K562 (cell line): ENCODE data around the gene TEX52. TPM values are rescaled to one million over a fixed set of nuclear protein-coding genes. Genes with fewer than 3 reads are reported as not detected.

Experiments
- GABPB1 ChIP-seq: sonication (generic); formaldehyde crosslinking; IDR thresholded peaks from 2 replicates; pipeline ENCODE4 v1.8.0; 2022; ENCODE audit warnings: mild to moderate bottlenecking, missing genetic modification reagents
- GMEB1 ChIP-seq: fragments of 250-450 bp; sonication (Bioruptor Pico); IDR thresholded peaks from 2 replicates; pipeline ENCODE4 v1.4.0; 2020; ENCODE audit warnings: mild to moderate bottlenecking
- KDM5B ChIP-seq: fragments of 200-600 bp; sonication (generic); IDR thresholded peaks from 2 replicates; pipeline ENCODE4 v1.6.1; 2012; ENCODE audit warnings: low read depth, mild to moderate bottlenecking, moderate library complexity, low read length, control low read depth, inconsistent platforms; ENCODE audit not compliant: insufficient replicate concordance
- LEF1 ChIP-seq: fragments of 450-650 bp; IDR thresholded peaks from 2 replicates; pipeline ENCODE4 v1.6.1; 2016; ENCODE audit warnings: mild to moderate bottlenecking
- MEF2D ChIP-seq: conservative IDR thresholded peaks from 2 replicates; pipeline ENCODE4 v1.6.1; 2016; ENCODE audit warnings: low read depth, missing genetic modification characterization, missing compliant biosample characterization
- PHF21A ChIP-seq: fragments of 450-650 bp; IDR thresholded peaks from 2 replicates; pipeline ENCODE4 v1.6.1; 2017; ENCODE audit warnings: low read depth, borderline replicate concordance
- RAD51 ChIP-seq: fragments of 450-650 bp; IDR thresholded peaks from 2 replicates; pipeline ENCODE4 v1.7.1; 2016; ENCODE audit warnings: low read depth, mild to moderate bottlenecking, borderline replicate concordance
- ZNF24 ChIP-seq: fragments of 450-650 bp; IDR thresholded peaks from 2 replicates; pipeline ENCODE4 v1.6.1; 2016
- ZNF263 ChIP-seq: sonication (generic); formaldehyde crosslinking; IDR thresholded peaks from 2 replicates; pipeline ENCODE4 v1.8.0; 2022; ENCODE audit warnings: mild to moderate bottlenecking, missing genetic modification reagents, borderline replicate concordance
- ZNF318 ChIP-seq, 2 experiments: fragments of 450-650 bp; IDR thresholded peaks; 2 replicates each; pipeline ENCODE4 v1.6.1; 2016; ENCODE audit warnings: mild to moderate bottlenecking in 2 of 2, borderline replicate concordance in 1 of 2, low read depth in 1 of 2, moderate library complexity in 1 of 2
- polyA plus RNA-seq, 8 experiments: library from polyadenylated mRNA; depleted of rRNA in 4 of 8; stranded (reverse) in 5 of 8; unstranded in 3 of 8; fragments of >200 nt; fragmentation: Nextera tagmentation in 2 of 8; fragmentation: Illumina TruSeq in 1 of 8; extraction: Ambion mirVana in 2 of 8; extraction: Trizol in 1 of 8; gene quantifications; 2 replicates each; pipeline versions ENCODE4 v1.2.1 to v1.2.3, GENCODE V29; 2011 to 2014; ENCODE audit warnings: inconsistent platforms in 1 of 8, missing spikeins in 1 of 8
- total RNA-seq, 7 experiments: library from RNA; depleted of rRNA in 6 of 7; stranded (reverse); fragments of >200 nt in 6 of 7; fragmentation: Illumina TruSeq in 2 of 7; extraction: Trizol in 2 of 7; gene quantifications; 2 replicates each; pipeline versions ENCODE4 v1.2.1 to v1.2.3, GENCODE V29; 2011 to 2021; ENCODE audit warnings: low replicate concordance in 1 of 7
- TF ChIP-seq, protein P1 (sequence below), 2 experiments: fragments of 450-650 bp; conservative IDR thresholded peaks; 2 replicates each; pipeline ENCODE4 v1.6.1; 2017; ENCODE audit warnings: mild to moderate bottlenecking in 2 of 2, moderate library complexity in 2 of 2
- TF ChIP-seq, protein P2 (sequence below), 3 experiments: fragments of 200-800 bp in 1 of 3; sonication (Bioruptor generic) in 1 of 3; sonication (generic) in 1 of 3; formaldehyde crosslinking in 1 of 3; IDR thresholded peaks; 2 replicates each; pipeline versions ENCODE4 v1.6.1 to v1.8.0; 2016 to 2022; ENCODE audit warnings: mild to moderate bottlenecking in 2 of 3, missing compliant biosample characterization in 2 of 3, missing genetic modification characterization in 2 of 3, missing genetic modification reagents in 1 of 3

TEX52 gene
- total and polyA plus RNA-seq, 9 of the 15 experiments (the other 6 are each of a cell fraction or from before 2014, with no cell fraction given): not detected

DNA sequence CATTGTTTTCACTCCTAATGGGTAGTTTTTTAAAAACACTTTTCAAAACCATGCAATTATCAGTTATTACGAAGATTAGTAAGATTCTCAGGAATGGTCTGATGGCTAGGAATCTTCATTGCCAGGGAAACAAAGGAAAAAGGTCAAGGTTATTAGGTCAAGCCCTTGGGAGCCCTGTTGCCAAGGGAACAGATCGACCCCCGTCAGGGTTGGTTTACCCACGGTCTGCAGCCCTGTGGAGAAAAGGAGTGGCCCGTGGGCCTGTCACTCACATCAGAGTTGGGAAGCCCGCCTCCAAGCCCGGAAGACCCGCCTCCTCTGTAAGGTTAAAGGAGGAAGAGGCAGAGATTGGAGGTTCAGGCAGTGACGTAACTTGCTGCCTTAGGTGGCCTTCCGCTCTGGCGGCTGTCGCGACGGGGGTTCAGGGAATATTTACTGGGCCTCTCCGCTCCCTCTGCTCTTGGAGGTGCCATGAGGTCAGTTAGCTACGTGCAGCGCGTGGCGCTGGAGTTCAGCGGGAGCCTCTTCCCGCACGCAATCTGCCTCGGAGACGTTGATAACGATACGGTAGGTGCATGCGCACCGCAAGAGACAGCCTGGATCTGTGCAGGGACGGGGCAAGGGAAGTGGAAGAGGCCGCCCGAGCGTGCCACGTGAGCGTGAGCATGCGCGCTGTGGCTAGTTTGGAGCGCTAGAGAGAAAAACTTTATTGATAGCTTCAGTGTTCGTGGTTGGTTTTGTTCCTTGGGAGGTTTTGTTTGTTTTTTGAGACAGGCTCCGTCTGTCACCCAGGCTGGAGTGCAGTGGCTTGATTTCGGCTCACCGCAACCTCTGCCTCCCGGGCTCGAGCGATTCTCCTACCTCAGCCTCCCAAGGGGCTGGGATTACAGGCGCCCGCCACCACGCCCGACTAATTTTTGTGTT, 44.3 kb downstream of the TEX52 start, which contains the start of gene ITFG2 (continued):
- TF ChIP-seq ZNF318 (IDR thresholded peaks at IDR 0.05; ENCODE audit: borderline replicate concordance in 1 of 2, low read depth in 1 of 2): peak in 1 of 2 experiments; percentile 51; a peak in 1 of 4 replicates
- peak; percentile 47; the same call in 1 of the 2 replicates for TF ChIP-seq ZNF263 (CRISPR knock-in tag)
- no peak for TF ChIP-seq MEF2D (tag)
- peak; percentile 55; the same call in 1 of the 2 replicates for TF ChIP-seq ZNF24
- peak; percentile 91 for TF ChIP-seq KDM5B
- TF ChIP-seq PHF21A: no peak
- TF ChIP-seq, protein P1, sequence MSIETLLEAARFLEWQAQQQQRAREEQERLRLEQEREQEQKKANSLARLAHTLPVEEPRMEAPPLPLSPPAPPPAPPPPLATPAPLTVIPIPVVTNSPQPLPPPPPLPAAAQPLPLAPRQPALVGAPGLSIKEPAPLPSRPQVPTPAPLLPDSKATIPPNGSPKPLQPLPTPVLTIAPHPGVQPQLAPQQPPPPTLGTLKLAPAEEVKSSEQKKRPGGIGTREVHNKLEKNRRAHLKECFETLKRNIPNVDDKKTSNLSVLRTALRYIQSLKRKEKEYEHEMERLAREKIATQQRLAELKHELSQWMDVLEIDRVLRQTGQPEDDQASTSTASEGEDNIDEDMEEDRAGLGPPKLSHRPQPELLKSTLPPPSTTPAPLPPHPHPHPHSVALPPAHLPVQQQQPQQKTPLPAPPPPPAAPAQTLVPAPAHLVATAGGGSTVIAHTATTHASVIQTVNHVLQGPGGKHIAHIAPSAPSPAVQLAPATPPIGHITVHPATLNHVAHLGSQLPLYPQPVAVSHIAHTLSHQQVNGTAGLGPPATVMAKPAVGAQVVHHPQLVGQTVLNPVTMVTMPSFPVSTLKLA (conservative IDR thresholded peaks at IDR 0.05): peak; percentile 92 to 96
- peak; percentile 66; the same call in 1 of the 2 replicates for TF ChIP-seq RAD51
- TF ChIP-seq, protein P2, sequence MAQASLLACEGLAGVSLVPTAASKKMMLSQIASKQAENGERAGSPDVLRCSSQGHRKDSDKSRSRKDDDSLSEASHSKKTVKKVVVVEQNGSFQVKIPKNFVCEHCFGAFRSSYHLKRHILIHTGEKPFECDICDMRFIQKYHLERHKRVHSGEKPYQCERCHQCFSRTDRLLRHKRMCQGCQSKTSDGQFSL (CRISPR knock-in tag; IDR thresholded peaks at IDR 0.05): 0 out of 2 replicates have a peak, but pooled peaks have one; percentile 23
- TF ChIP-seq, protein P2 (tag; IDR thresholded peaks at IDR 0.05): no peak
- TF ChIP-seq LEF1: peak; percentile 16; the same call in 1 of the 2 replicates
- TF ChIP-seq GMEB1 (CRISPR knock-in tag): peak; percentile 58
- peak; percentile 88 for TF ChIP-seq GABPB1 (CRISPR knock-in tag)
